ENCODE results near the gene UBE2K.

DNA sequence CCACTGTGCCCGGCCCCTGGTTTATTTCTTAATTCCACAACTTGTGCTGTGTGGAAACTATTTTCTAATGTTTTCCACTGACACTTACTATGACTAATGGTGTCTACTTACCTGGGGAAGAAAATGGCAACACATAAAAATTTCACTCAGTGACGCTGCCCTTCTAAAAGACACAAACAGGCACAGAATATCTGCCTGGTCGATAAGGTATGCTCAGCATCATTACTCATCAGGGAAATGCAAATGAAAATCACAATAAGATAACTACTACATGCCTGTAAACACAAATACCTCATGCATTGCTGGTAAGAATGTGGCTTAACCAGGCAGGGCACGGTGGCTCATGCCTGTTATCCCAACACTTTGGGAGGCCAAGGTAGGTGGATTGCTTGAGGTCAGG is 61.6 kb downstream of the UBE2K start:
- TF ChIP-seq, protein P1, sequence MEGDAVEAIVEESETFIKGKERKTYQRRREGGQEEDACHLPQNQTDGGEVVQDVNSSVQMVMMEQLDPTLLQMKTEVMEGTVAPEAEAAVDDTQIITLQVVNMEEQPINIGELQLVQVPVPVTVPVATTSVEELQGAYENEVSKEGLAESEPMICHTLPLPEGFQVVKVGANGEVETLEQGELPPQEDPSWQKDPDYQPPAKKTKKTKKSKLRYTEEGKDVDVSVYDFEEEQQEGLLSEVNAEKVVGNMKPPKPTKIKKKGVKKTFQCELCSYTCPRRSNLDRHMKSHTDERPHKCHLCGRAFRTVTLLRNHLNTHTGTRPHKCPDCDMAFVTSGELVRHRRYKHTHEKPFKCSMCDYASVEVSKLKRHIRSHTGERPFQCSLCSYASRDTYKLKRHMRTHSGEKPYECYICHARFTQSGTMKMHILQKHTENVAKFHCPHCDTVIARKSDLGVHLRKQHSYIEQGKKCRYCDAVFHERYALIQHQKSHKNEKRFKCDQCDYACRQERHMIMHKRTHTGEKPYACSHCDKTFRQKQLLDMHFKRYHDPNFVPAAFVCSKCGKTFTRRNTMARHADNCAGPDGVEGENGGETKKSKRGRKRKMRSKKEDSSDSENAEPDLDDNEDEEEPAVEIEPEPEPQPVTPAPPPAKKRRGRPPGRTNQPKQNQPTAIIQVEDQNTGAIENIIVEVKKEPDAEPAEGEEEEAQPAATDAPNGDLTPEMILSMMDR (IDR thresholded peaks at IDR 0.05; ENCODE audit: poor library complexity) = no peak
- TF ChIP-seq EZH2 (IDR thresholded peaks at IDR 0.05; ENCODE audit: borderline replicate concordance) (no peak), EZH2phosphoT487 (IDR thresholded peaks at IDR 0.05; ENCODE audit: low read depth, severe bottlenecking, unreplicated experiment) (no peak)

Data from hepatocyte (in vitro differentiated cells).